GM18873 (cell line): Measurements from ENCODE around the gene GALNTL6.
"Not testable (repeated sequence)": the region's sequence is repeated elsewhere in the genome, so short reads cannot be mapped to it uniquely, and the experiment has no call there.

Experiments
- ATAC-seq: cut with Tn5 transposase; IDR thresholded peaks from one replicate; pipeline ENCODE4 v1.9.1; 2021; ENCODE audit warnings: mild to moderate bottlenecking, moderate library complexity, moderate number of reproducible peaks; ENCODE audit not compliant: unreplicated experiment, low FRiP score

The GALNTL6 gene

DNA sequence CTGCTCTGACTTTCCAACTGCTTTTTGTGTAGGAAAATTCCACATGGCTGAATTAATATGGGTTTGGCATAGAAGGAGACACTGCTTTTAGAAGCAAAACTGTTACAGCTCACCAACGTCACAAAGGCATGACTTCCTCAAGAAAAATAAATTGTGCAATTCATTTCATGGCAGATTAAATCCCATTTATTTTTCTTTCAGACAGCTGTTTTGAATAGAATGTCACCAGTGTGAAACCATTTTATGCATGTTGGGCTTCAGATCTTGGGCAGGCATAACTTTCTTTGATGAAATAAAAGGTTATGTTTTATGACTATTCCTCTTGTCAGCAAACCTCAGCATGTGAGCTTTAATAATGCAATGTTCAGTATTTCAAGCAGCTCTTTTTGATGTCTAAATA, 542.8 kb downstream of the GALNTL6 start:
- ATAC-seq = no peak

DNA sequence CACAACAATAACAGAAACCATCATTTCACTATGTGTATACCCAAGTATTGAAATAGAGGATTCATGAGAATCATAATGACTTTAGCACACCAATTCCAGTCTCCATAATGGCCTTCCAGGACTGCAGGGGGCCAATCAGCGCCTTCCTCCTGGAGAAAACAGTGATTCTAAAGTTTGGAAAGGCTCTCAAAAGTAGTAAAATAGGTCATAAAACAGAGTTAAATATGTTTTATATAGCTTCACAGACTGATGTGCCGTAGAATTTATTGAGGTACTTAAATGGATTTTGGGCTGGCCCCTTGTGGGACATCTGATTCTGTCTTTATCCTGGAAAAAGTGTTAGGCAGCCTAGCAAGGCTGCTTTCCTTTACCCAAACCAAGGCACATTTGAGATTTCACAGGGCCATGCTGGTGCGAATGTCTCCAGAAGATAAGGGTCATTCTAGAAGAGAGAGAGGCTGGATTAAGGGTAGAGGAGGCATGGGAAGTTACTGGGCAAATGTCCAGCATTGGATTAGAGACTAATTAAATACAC, 543.9 kb downstream of the GALNTL6 start:
- no peak for ATAC-seq

DNA sequence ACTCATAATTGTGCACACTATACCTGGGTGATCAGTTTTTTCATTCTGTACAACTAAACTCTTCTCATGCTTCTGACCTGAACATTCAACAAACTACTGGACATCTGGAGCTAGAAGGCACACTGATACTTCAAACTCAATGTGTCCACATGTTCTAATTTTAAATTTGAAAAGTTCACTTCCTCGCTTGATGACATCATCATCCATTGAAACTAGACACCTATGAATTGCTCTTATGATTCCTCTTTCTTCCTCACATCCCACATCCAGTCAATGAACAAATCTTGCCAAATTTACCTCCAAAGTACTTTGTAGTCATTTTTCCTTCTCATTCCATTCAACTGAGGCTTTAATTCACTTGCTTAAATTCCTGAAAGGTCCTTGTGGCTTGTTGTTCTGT, 549.4 kb downstream of the GALNTL6 start:
- ATAC-seq = no peak

DNA sequence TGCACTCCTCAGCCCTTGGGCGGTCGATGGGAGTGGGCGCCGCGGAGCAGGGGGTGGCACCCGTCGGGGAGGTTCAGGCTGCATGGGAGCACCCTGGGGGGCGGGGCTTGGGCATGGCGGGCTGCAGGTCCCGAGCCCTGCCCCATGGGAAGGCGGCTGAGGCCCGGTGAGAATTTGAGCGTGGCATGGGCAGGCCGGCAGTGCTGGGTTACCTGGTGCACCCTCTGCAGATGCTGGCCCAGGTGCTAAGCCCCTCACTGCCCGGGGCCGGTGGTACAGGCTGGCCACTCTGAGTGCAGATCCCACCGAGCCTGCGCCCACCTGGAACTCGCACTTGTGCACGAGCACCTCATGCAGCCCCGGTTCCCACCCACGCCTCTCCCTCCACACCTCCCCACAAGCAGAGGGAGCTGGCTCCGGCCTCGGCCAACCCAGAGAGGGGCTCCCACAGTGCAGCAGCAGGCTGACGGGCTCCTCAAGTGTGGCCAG, 556.3 kb downstream of the GALNTL6 start:
- no peak for ATAC-seq

DNA sequence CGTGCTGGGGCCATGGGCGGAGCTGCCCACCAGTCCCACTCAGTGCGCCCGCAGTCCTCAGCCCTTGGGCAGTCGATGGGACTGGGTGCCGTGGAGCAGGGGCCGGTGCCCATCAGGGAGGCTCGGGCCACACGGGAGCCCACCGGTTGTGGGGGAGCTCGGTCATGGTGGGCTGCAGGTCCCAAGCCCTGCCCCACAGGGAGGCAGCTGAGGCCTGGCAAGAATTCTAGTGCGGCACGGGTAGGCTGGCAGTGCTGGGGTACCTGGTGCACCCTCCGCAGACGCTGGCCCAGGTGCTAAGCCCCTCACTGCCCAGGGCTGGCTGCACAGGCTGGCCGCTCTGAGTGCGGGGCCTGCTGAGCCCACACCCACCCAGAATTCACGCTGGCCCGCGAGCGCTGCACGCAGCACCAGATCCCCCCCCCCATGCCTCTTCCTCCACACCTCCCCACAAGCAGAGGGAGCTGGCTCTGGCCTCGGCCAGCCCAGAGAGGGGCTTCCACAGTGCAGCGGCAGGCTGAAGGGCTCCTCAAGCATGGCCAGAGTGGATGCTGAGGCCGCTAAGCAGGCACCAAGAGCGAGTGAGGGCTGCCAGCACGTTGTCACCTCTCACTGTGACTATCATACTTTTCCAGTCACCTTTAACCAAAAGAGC, 564.4 kb downstream of the GALNTL6 start:
- no peak for ATAC-seq

DNA sequence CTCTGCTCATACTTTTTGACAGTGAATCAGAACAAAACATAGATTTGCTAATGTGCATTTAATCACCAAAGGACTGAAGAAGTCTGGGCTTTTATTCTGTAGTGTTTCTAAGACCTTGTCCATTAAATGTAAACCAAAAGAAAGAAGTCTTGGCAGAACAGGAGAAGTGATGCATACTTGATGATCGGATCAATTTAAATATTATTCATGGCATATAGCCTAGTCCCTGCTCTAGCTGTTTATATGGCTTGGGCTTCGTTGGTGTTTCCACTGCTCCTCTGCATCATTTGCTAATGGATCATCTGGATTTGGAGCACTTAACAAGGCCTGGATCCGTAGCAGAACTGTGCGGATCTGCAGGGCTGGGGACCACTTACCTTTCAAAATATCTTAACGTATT, 566.6 kb downstream of the GALNTL6 start:
- no peak for ATAC-seq

DNA sequence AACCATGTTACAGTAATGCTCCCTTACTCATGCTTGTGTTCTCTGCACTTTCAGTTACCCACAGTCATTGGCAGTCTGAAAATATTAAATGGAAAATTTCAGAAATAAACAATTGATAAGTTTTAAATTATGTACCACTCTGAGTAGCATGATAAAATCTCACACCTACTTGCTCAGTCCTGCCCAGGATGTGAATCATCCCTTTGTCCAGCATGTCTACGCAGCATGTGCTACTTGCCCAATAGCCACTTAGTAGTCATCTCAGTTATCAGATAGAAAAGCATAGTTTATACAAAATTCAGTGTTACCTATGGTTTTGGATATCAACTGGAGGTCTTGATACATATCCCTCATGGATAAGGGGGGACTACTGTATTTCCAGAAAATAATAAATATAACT, 577.1 kb downstream of the GALNTL6 start:
- no peak for ATAC-seq

DNA sequence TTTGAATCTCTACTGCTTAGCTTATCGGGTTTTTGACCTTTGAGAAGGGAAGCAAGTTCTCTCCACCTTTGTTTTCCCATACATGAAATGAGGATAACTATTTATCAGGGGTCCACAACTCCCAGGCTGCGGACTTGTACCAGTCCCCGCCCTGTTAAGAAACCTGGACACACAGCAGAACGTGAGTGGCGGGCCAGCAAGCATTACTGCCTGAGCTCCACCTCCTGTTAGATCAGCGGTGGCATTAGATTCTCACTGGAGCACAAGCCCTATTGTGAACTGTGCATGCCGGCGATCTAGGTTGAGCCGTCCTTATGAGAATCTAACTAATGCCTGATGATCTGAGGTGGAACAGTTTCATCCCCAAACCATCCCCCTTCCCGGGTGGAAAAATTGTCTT, 579.5 kb downstream of the GALNTL6 start:
- no peak for ATAC-seq

DNA sequence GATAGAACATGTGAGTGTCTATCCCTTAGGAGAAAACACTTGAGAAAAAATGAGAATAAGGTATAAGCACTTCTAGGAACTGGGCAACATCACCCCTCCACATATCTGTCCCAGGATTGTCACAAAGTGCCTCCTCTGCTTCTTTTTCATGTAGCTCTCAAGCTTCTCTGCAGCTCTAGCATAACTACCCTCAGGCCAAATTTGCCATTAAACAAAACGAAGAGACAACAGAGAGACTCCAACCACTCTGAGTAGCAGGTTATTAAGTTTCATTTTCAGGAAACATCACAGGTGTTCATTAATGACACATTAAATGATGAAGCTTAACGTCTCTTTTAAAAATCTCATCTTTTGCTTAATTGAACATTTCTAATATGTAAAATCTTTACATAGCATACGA, 580.0 kb downstream of the GALNTL6 start:
- no peak for ATAC-seq

DNA sequence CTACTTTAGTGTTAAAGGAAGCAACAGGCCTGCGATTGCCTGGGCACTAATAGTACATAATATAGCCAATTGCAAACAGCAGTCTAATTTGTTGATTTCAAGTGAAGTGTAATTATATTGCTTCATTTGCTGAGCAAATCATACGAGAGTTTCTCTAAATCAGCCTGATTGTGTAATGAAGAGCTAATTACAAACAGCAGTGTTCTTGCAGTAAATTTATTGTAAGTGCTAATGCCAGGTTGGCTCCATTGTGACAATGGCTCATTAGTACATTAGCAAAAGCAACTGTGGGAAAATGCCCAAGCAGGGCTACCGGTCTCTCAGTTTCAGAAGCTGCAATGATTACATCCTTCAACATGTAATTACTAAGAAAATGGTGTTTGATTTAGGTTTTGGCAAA, 591.5 kb downstream of the GALNTL6 start:
- ATAC-seq = no peak

DNA sequence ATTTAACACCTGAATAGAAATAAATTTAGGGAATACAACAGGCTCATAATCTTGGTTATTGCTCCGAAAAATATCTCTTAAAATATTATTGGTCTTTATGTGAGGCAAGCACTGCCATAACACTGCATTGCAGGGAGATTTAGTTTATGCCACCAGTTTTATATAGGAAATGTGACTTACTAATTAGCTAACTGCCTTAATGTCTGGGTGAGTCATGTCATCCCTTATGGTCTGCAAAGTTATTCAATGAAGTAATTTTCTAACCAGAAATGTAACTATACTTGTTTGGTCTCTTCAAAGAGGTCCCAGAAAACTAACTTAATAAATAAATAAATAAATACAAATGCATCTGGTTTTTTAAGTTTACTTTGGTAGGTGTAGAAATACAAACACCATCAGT, 597.2 kb downstream of the GALNTL6 start:
- no peak for ATAC-seq

DNA sequence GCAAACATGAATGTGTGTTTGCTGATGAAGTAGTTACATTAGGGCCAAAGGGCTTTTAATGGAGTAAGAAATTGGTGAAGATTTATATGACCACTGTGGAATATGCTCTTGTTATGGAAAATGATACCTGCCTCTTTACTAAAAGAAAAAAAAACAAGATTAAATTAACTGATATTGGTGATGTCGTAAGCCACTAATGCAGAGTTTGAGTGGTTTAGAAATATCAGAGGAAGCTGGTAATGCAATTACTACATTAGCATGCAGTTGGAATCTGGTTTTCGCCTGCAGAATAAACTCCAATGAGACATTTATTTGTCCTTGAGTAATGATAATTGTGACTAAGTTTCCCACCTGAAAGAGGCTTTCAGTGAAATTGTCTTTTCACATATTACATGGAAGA, 597.9 kb downstream of the GALNTL6 start:
- no peak for ATAC-seq

DNA sequence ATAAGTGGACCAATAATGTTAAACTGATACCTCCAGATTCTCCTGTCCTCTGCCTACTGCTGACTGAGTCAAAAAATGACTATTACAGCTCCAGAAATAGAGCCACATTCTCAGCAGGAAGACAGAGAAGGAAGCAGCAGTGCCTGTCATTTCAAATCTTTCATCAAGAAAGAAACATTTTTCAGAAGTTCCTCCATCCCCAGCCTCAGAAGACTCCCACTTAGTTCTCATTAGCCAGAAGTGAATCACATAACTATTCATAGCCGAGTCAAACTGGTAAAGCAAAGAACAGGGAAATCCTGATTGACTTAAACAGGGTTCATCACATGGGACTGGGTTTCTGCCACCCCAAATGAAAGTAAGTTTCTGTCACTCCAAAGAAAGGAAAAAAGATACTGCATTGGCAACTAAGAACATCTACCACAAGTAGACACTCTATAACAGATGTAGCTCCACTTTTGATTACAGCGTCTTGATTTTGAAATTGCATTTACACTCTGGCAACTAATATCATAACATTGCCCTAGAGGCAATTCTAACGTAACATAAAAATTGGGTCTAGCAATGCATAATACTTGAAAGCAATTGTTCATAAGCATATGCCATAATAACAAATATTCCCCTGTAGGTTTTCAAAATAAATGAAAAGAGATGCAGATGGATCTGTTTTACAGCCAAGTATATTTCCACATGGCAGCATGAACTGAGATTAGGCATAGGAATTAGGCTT, 599.8 kb downstream of the GALNTL6 start:
- no peak for ATAC-seq

DNA sequence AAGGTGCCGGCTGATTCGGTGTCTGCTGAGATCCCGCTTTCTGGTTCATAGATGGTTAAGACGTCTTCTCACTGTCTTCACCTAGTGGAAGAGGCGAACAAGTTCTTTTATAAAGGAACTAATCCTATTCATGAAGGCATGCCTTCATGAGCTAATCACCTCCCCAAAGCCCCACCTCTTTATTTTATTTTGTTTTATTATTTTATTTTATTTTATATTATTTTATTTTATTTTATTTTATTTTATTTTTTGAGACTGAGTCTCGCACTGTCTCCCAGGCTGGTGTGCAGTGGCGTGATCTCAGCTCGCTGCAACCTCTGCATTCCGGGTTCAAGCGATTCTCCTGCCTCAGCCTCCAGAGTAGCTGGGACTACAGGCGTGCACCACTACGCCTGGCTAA, 615.8 kb downstream of the GALNTL6 start:
- not testable (repeated sequence) for ATAC-seq

DNA sequence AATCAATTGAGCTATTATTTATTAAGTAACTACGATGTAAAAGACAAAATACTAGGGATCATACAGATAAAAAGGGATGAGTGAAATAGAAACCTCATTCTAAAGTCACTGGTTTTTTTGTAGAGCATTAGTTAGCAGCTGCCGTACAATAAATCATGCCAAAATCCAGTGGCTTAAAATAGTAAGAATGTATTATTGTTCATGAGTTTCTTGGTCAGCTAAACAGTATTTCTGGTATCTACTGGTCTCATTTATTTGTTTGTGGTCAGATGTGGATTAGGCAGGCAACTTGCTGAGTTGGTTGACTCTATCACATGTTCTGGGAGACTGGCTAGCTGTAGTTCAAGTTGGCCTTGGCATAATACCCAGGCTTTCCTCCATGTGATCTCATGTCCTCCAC, 667.3 kb downstream of the GALNTL6 start:
- ATAC-seq = no peak

DNA sequence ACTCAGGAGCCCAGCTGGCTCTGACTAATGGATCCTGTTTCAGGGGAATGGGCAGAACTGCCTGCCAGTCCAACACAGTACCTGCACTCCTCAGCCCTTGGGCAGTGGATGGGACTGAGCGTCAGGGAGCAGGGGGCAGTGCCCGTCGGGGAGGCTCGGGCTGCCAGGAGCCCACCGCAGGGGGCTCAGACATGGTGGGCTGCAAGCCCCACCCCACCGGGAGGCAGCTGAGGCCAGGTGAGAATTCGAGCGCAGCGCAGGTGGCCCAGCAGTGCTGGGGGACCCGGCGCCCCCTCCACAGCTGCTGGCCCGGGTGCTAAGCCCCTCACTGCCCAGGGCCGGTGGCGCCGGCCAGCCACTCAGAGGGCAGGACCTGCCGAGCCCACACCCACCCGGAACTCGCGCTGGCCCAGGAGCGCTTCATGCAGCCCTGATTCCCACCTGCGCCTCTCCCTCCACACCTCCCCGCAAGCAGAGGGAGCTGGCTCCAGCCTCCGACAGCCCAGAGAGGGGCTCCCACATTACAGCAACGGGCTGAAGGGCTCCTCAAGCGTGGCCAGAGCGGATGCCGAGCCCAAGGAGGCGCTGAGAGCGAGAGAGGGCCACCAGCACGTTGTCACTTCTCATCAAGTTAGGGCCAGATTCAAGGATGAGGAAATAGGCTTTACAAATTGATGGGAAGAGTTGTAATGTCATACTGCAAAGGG, 668.8 kb downstream of the GALNTL6 start:
- ATAC-seq = no peak

DNA sequence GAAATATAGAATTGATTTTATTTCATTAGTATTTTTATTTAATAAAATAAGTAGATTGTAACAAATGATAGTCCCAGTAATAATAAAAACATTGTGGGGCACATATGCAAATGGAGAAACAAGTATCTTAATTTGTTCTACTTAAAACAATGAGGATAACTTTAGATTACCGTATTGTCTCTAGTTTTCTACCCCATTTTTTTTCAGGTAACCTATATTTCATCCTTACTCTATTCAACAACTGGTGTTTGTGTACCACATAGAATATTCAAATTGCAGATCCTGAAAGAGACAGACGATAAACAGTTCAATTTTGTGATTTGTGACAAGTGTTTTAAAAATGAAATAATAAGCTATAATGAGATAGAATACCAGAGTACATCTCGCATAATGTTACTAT, 671.8 kb downstream of the GALNTL6 start:
- no peak for ATAC-seq

DNA sequence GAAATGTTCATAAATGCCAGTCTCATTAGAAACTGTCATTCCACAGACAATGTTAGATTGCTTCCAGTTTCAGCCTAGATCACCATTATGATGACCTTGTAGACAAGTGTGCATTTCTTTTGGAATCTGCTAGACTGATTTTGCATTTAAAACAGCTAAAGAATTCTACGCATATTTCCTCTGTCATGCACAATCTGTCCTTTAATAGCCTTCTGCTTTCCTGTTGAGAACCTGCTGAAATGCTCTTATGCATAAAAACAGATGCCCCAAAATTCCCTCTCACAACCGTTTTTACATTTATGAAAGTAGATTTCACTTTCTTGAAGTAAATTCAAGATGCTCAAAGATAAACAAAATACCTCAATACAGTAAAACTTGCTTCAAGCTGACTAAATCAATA, 673.3 kb downstream of the GALNTL6 start:
- no peak for ATAC-seq

DNA sequence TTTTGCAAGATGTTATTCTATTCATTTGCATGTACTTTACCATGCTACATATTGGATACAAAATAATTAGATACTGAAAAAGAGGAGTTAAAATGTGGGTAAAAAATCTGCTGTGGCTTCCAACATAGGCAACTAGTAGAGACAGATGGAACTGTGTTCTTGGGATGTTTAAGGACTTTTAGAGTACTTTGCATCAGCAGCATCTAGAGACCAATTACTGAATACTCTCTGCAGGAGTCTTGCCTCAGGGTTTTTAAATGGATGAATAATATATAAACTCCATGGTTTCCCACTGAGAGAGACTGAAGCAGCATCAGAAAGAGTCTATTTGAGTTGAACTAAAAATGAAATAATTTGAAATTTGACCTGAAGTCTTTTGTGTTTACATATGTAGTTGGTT, 676.7 kb downstream of the GALNTL6 start:
- no peak for ATAC-seq

DNA sequence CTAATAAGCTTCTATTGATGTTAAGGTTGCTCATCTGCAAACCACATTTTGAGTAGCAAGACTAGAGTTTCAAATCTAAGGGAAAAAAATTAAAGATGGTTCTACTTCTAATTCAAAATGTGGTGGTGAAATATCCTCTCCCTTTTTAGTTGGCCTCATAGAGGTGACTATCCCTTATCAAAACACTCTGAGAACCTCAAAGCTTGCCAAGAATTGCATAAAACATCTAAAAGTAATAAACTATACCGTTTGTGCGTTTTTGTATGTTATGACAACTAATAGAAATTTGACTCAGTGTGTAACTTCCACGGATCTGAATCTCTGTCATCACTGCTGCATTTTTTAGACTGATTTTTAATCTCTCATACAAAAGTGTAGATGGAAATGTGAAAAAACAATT, 682.6 kb downstream of the GALNTL6 start:
- ATAC-seq = no peak

DNA sequence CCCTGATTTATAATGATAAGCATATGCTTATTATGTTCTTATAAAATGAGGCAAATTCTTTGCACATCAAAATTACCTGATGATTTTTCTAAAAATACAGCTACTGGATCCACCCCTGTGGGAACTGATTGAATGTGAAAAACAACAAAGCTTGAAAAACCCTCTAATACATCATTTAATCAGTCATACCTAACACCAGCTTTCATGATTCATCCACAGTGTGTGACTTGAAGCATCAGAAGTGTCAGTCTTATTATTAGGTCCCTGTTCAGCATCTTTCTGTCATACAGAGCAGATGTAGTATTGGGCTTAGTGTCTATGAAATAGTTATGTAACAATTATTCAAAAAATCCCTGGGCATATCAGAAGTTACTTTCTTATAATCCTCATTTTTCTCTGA, 684.1 kb downstream of the GALNTL6 start:
- no peak for ATAC-seq
